GM03348 (cell line): Measurements from ENCODE around the gene MED13L.

ENCODE experiments used
- DNase-seq: peaks from one replicate; pipeline ENCODE4 v3.0.0; 2012; ENCODE audit warnings: low spot score

Gene MED13L

GRCh38 chr12:116089080-116089479, 188.4 kb downstream of the MED13L start:
- no peak for DNase-seq

- DNase-seq, result no peak
Measured at GRCh38 chr12:116087962-116088361, 189.5 kb downstream of the MED13L start.

GRCh38 chr12:116087399-116087798, 190.1 kb downstream of the MED13L start:
- no peak for DNase-seq

DNA sequence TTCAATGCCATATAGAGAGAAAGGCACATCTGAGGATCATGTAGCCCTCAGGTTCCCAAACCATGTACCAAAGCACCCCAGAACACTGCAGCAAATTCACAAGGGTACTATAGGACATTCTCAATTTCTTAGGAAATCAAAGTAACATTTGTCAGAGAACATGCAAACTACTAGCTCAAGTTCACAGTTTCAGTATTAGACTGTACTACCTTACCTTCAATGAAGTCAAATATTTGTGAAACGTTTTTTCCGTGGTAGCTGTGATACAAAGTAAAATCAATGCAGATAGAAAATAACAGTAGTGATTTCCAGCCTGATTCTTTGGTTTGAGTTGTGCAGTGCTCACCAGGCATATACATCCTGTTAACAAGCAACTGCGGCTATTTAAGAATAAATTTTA, 197.1 kb downstream of the MED13L start:
- DNase-seq, result no peak

GRCh38 chr12:116078396-116078795, 199.1 kb downstream of the MED13L start:
- DNase-seq, result no peak

DNA sequence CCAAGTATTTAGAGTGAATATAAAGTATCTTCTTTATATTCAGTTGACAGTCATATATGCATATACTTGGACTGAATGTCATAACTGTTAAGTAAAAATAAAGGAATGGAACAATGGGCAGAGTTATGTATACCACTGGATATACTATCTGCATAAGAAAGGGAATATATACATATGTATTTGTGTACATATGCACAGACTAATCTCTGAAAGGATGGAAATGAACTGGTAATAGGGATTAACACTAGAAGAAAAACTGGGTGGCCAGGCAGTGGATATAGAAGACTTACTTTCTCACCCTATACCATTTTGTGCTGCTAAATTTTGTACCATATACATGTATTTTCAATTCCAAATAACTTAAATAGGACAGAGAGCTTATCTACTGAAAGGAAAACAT, 200.1 kb downstream of the MED13L start:
- no peak for DNase-seq

DNA sequence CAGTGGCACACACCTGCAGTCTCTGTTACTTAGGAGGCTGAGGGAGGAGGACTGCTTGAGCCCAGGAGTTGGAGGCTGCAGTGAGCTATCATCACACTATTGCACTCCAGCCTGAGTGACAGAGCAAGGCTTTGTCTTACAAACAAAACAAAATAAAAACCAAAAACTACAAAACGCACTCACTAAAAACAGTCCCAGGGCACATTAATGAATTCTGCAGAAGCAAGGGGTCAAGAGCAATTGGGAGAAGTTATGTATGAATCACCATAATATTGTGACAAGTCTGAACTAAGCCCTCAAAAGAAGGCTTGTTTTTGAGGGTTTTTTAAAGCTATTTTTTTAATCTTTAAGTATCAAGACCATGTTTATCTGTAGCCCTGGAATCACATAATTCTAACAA, 201.1 kb downstream of the MED13L start:
- DNase-seq, result no peak

- DNase-seq, result no peak
Measured at GRCh38 chr12:116074686-116075085, 202.8 kb downstream of the MED13L start.

DNA sequence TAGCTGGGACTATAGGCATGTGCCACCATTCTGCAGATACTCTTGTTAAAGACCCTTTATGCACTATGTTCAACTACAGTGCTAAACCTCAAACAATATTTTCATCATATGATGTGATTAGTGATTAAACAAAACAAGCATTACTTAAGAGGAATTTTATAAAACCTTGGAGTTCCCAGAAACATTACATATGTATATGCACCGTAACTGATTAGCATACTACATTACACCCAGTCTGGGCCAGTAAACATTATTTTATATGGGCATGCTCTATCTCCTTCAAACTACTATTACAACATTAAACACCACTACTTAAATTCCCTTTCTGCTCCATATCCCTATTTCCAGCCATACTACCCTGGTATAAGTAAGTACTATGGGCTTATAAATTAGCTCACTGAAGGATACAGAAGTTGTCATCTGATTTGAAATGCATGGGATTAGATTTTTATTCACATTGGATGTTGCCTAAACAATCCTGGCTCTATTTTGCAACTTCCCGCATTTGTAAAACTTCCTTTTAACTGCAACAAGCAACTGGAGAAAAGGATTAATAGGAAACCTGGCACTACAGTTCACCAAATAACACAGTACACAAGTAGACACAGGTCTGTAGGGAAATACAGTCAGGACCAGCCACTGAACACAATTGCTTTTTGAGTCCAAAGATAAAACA, 205.8 kb downstream of the MED13L start:
- DNase-seq, result no peak

GRCh38 chr12:116070444-116070843, 207.0 kb downstream of the MED13L start:
- no peak for DNase-seq

- no peak for DNase-seq
Measured at GRCh38 chr12:116069943-116070342, 207.6 kb downstream of the MED13L start.

- no peak for DNase-seq
Measured at GRCh38 chr12:116068853-116069252, 208.6 kb downstream of the MED13L start.

DNA sequence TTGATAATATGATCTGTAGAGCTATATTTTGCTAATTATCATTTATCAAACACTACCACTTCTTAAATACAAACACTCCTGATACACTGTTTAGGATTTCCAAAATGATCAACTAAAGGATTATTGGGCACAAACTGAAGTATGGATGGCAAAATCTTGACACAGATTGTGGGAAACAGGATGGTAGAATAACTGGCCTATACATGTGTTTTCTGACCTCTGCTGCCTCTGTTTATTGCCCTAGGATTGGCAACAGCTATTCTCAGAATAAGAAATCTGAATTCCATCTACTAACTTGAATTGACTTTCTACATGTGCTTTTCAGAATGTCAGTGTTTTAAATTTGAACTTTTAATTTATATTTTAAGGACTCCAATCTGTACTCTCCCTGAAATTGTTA, 209.1 kb downstream of the MED13L start:
- DNase-seq, result no peak

GRCh38 chr12:116067892-116068291, 209.6 kb downstream of the MED13L start:
- DNase-seq, result no peak

DNA sequence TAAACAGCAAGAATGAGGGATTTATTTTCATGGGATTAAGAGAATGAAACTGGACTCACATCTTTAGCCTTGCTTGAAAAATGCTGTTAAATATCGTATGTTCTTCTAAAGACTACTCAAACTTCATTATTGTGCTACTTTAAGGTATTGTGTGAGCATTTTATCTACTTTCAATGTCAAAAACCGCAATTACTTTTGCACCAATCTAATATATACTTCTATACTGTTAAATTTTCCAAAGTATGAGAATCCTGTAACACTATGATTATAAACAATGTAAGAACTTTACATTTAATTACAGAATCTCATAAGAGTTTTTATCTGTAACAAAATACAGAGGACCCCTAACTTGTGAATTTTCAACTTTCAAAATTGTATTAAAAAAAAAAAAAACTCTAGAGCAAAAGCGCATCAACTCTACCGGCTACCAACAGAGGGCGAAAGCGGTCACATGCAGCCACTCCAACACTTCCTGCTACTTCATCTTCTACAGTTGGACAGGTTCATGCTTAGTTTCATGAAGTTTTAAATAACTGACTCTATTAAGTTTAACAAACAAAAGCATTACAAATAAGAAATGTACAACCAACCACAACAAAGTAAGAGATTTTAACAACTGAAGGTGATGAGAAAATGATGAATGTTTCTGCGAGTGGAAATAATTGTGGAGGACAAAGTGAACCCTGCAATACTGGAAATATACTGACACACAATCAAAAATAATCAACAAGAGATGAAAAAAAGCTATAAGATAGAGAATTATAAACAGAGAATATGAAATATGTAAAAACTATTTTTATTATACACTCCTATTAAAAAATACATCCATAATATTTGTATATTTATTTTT, 210.9 kb downstream of the MED13L start:
- DNase-seq, result peak; percentile 18

- peak; percentile 20 for DNase-seq
Measured at GRCh38 chr12:116065606-116066005, 211.9 kb downstream of the MED13L start.

- DNase-seq, result no peak
Measured at GRCh38 chr12:116064493-116064892, 213.0 kb downstream of the MED13L start.

DNA sequence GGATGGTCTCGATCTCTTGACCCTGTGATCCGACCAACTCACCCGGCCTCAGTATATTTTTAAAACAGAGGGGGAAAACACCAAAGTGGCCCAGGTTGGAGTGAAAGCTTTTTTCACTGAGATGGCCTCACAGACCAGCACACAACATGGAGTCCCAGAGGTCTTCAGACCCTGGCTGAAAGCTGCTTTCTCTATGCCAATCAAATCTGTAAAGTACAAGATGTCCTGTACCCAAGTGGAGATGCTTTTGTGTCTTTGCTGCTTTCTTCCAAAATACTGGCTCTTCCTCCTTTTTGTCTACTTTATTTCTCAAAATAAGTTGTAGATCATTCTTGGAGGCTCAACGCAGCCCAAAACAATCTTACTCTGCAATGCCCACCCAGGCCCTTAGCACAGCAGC, 214.8 kb downstream of the MED13L start:
- DNase-seq, result no peak

- no peak for DNase-seq
Measured at GRCh38 chr12:116060764-116061163, 216.7 kb downstream of the MED13L start.

DNA sequence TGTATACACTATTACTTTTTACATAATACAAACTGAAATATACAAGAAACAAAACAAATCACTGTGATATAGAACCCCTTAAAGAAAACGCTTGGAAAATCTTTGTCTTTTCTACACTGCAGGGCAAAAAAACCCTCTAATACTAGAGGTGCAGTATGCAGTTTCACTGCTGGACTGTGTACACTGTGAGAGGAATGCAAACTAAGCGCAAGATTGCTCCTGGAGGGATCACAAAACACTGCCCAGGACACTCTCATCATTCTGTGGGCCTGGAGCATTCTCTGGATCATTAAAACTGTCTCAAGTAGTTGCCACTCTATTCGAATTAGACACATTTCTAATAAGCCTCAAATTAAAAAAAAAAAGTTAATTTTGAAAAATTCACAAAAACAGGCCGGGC, 217.6 kb downstream of the MED13L start:
- no peak for DNase-seq

GRCh38 chr12:116058574-116058973, 218.9 kb downstream of the MED13L start:
- no peak for DNase-seq

GRCh38 chr12:116057356-116057755, 220.1 kb downstream of the MED13L start:
- no peak for DNase-seq

DNA sequence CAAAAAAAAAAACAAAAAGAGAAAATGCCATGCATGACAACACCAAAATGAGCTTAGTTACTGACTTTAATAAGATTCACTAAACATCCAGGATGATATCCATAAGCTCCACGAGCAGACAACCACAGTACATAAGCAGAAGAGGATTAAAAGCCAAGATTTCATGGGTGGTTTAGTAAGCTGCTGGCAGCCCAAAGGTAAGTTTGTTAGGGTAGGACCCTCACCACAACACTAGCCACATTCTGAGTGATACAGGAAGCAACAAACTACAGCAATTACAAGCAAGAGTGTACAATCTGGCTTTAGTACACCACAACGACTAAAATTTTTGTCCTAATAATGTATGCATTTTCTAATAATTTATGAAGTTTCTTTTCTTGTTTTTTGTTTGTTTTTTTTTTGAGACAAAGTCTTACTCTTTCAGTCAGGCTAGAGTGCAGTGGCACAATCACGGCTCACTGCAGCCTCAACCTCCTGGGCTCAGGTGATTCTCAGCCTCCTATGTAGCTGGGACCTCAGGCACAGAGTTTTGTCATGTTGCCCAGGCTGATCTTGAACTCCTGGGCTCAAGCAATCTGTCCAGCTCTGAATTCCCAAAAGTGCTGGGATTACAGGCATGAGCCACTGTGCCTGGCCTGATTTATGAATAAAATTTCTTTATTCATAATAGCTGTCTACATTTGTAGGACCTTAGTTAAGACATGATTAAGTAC, 221.4 kb downstream of the MED13L start:
- DNase-seq, result no peak
